Caco-2 (cell line): Measurements from ENCODE around the gene CRACR2B. TPM values are rescaled to one million over a fixed set of nuclear protein-coding genes. Genes with fewer than 3 reads are reported as not detected.

Source experiments
- BruUV-seq: library from RNA; stranded (reverse); fragments of 400-500 nt; replicated peaks from 2 replicates; lab custom pipeline; 2021; lab: Mats Ljungman, UMichigan
- CTCF ChIA-PET: fragments of 300-600 bp; sonication (Branson Sonifier 250); formaldehyde crosslinking; loops from one replicate; lab custom pipeline; 2022; ENCODE audit warnings: antibody characterized with exemption; lab: Charles Lee
- POLR2A ChIA-PET: fragments of 300-600 bp; sonication (Branson Sonifier 250); formaldehyde crosslinking; loops from one replicate; lab custom pipeline; 2022; ENCODE audit warnings: antibody characterized with exemption; lab: Charles Lee
- DNase-seq, 2 experiments: peaks; one replicate each; pipeline versions ENCODE4 v3.0.0 to v3.0.0-alpha.2; 2020 to 2022
- H3K27me3 ChIP-seq: replicated peaks from 2 replicates; pipeline ENCODE4 v1.6.0; 2011; ENCODE audit warnings: low read length; ENCODE audit not compliant: control insufficient read depth, insufficient read depth
- H3K36me3 ChIP-seq: 2 replicates; pipeline ENCODE4 v1.5.1; 2011; ENCODE audit warnings: low read length; ENCODE audit not compliant: control insufficient read depth, insufficient read depth
- H3K4me1 ChIP-seq: fragments of 250-450 bp; sonication (Bioruptor Pico); 2 replicates; pipeline ENCODE4 v1.5.1; 2020; ENCODE audit warnings: mild to moderate bottlenecking
- H3K4me3 ChIP-seq: 2 replicates; pipeline ENCODE4 v1.5.1; 2011; ENCODE audit warnings: low read depth, mild to moderate bottlenecking, control low read depth, low read length
- H3K9me3 ChIP-seq: fragments of 250-450 bp; sonication (Bioruptor Pico); 2 replicates; pipeline ENCODE4 v1.5.1; 2020; ENCODE audit warnings: mild to moderate bottlenecking, moderate library complexity
- H3K27ac Mint-ChIP-seq: one replicate; pipeline ENCODE4 v1.8.0; 2022; ENCODE audit warnings: mixed read lengths; ENCODE audit not compliant: unreplicated experiment
- H3K27me3 Mint-ChIP-seq: one replicate; pipeline ENCODE4 v1.8.0; 2022; ENCODE audit warnings: mixed read lengths; ENCODE audit not compliant: insufficient read depth, unreplicated experiment
- H3K36me3 Mint-ChIP-seq: one replicate; pipeline ENCODE4 v1.8.0; 2022; ENCODE audit warnings: mild to moderate bottlenecking, mixed read lengths; ENCODE audit not compliant: insufficient read depth, unreplicated experiment
- H3K4me1 Mint-ChIP-seq: one replicate; pipeline ENCODE4 v1.8.0; 2022; ENCODE audit warnings: low read depth, mixed read lengths; ENCODE audit not compliant: unreplicated experiment
- H3K4me3 Mint-ChIP-seq: one replicate; pipeline ENCODE4 v1.8.0; 2022; ENCODE audit warnings: mild to moderate bottlenecking, moderate library complexity, mixed read lengths; ENCODE audit not compliant: unreplicated experiment
- H3K9me3 Mint-ChIP-seq: one replicate; pipeline ENCODE4 v1.8.0; 2022; ENCODE audit warnings: mixed read lengths; ENCODE audit not compliant: unreplicated experiment
- CTCF ChIP-seq, 2 experiments: fragments of 200-600 bp in 1 of 2; IDR thresholded peaks; 1 replicate in 1 of 2; 2 replicates in 1 of 2; pipeline versions ENCODE4 v1.5.1 to v1.8.0; 2011 to 2022; ENCODE audit warnings: antibody characterized with exemption in 1 of 2, control low read depth in 1 of 2, inconsistent platforms in 1 of 2, low read depth in 1 of 2, low read length in 1 of 2, mild to moderate bottlenecking in 1 of 2, moderate library complexity in 1 of 2; ENCODE audit not compliant: insufficient read depth in 1 of 2, severe bottlenecking in 1 of 2, unreplicated experiment in 1 of 2
- intact Hi-C: fragments of 100-400 bp; cut with micrococcal nuclease; formaldehyde crosslinking; loops from one replicate; pipeline ENCODE4 v1.10.0; 2022; ENCODE audit not compliant: unreplicated experiment
- total RNA-seq: library from RNA; stranded (reverse); gene quantifications from 2 replicates; pipeline ENCODE4 v1.2.3, GENCODE V29; 2022

CRACR2B gene
- total RNA-seq, 1 experiment from 2014 or later: 15.4 TPM

GRCh38 chr11:795634-796564, 31.8 kb upstream of the CRACR2B start:
- H3K9me3 Mint-ChIP-seq: no peaks in the 10 kb centered on the region
- no peaks in the 10 kb centered on the region for H3K36me3 ChIP-seq
- TF ChIP-seq CTCF (IDR thresholded peaks at IDR 0.05; ENCODE audit: insufficient read depth in 1 of 2, low read depth in 1 of 2, low read length in 1 of 2, severe bottlenecking in 1 of 2, unreplicated experiment in 1 of 2): no peak
- H3K4me3 ChIP-seq: no peak overlapping the region
- BruUV-seq: no TSS peak
- no peak for DNase-seq
- ChIA-PET CTCF (interaction anchor here (0.9 to 2.0 kb wide), 3 partner anchors 10 to 13 kb away, joined by 3 to 6 read pairs (median 3); no protein-coding TSS in a partner anchor), POLR2A (interaction anchor here (1.0 kb wide), 1 partner anchor 23 kb away, joined by 7 read pairs; the partner anchor contains the start of gene PNPLA2)
- H3K27me3 ChIP-seq: no peaks in the 10 kb centered on the region
- no peaks in the 10 kb centered on the region for H3K4me1 Mint-ChIP-seq
- H3K27me3 Mint-ChIP-seq: no peaks in the 10 kb centered on the region
- no peaks in the 10 kb centered on the region for H3K9me3 ChIP-seq
- no peak overlapping the region for H3K27ac Mint-ChIP-seq
- intact Hi-C loops: no loop called here
- peaks cover 9% of the 10 kb centered on the region for H3K4me1 ChIP-seq
- peaks cover 17% of the 10 kb centered on the region for H3K36me3 Mint-ChIP-seq
- H3K4me3 Mint-ChIP-seq: peak overlapping the region; percentile 86

- H3K4me1 Mint-ChIP-seq: no peaks in the 10 kb centered on the region
- Histone ChIP-seq H3K4me3 (peak overlapping the region; percentile 91), H3K27me3 (no peaks in the 10 kb centered on the region), H3K36me3 (no peaks in the 10 kb centered on the region), H3K4me1 (peaks cover 9% of the 10 kb centered on the region), H3K9me3 (no peaks in the 10 kb centered on the region)
- H3K27me3 Mint-ChIP-seq: no peaks in the 10 kb centered on the region
- ChIA-PET POLR2A (interaction anchor here (1.0 to 1.4 kb wide), 2 partner anchors 13 to 22 kb away, joined by 4 to 7 read pairs; partner anchors contain the start of genes PNPLA2 and RPLP2), CTCF (interaction anchor here (0.7 to 2.0 kb wide), 4 partner anchors 11 to 49 kb away, joined by 3 to 6 read pairs (median 3); no protein-coding TSS in a partner anchor)
- DNase-seq: no peak
- H3K4me3 Mint-ChIP-seq: peak overlapping the region; percentile 86
- no TSS peak for BruUV-seq
- H3K36me3 Mint-ChIP-seq: peaks cover 20% of the 10 kb centered on the region
- H3K9me3 Mint-ChIP-seq: no peaks in the 10 kb centered on the region
- TF ChIP-seq CTCF (IDR thresholded peaks at IDR 0.05; ENCODE audit: insufficient read depth in 1 of 2, low read depth in 1 of 2, low read length in 1 of 2, severe bottlenecking in 1 of 2, unreplicated experiment in 1 of 2): no peak
- intact Hi-C loops: no loop called here
- peak overlapping the region; percentile 69 for H3K27ac Mint-ChIP-seq
Measured at GRCh38 chr11:796565-797295, 31.0 kb upstream of the CRACR2B start.
